T-helper 2 cell treated with Interferon-gamma antibody and Interleukin-4, amounts not matched to agents 100 ng/mL and 5 ng/mL, for 36 hours (primary cell): ENCODE data around the gene ZNF300. TPM values are rescaled to one million over a fixed set of nuclear protein-coding genes. Genes with fewer than 3 reads are reported as not detected.

Experiments used
- intact Hi-C: fragments of 100-400 bp; cut with micrococcal nuclease; formaldehyde crosslinking; loops from one replicate; pipeline ENCODE4 v1.15.1; 2023
- total RNA-seq: library from RNA; stranded (reverse); gene quantifications from 2 replicates; pipeline ENCODE4 v1.2.3, GENCODE V29; 2022

ZNF300 gene
- total RNA-seq, 1 donor from 2014 or later, result 0.61 TPM

DNA sequence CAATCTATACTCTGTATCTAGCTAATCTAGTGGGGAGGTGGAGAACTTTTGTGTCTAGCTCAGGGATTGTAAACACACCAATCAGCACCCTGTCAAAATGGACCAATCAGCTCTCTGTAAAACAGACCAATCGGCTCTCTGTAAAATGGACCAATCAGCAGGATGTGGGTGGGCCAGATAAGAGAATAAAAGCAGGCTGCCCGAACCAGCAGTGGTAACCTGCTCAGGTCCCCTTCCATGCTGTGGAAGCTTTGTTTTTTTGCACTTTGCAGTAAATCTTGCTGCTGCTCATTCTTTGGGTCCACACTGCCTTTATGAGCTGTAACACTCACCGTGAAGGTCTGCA, 58.5 kb downstream of the ZNF300 start, which contains the start of gene IRGM:
TSS of gene IRGM (plus strand) at position 214 of the 346 bp plus-strand sequence. CDS start 1,603 bp downstream, outside the sequence.
- intact Hi-C loops, result loop anchor here (2.0 to 5.0 kb wide), 5 partner anchors 63 to 395 kb away; no protein-coding TSS in a partner anchor

DNA sequence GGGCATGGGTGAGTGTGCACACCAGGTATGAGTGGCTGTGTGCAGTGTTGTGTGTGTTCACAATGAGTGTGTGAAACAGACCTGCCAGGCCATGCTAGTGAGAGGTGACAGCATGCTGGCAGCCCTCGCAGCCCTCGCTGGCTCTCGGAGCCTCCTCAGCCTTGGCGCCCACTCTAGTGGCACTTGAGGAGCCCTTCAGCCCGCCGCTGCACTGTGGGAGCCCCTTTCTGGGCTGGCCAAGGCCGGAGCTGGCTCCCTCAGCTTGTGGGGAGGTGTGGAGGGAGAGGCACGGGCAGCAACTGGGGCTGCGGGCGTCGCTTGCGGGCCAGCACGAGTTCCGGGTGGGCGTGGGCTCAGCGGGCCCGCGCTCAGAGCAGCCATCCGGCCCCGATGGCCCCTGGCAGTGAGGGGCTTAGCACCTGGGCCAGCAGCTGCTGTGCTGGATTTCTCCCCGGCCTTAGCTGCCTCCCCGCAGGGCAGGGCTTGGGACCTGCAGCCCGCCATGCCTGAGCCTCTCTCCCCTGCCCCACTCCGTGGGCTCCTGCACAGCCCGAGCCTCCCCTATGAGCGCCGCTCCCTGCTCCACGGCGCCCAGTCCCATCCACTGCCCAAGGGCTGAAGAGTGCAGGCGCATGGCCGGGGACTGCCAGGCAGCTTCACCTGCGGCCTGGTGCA, 59.5 kb downstream of the ZNF300 start:
- intact Hi-C loops, result loop anchor here (5.0 kb wide), 2 partner anchors 123 to 188 kb away; no protein-coding TSS in a partner anchor

Other genes starting within 250 kb of the ZNF300 start
- gene MYOZ3, start 243.7 kb downstream of the ZNF300 start, total RNA-seq, result 0.07 TPM in 1 of 2 replicates, not detected in the other
- 66.0 and 70.4 TPM in 2 replicates for gene RBM22, start 203.9 kb downstream of the ZNF300 start, total RNA-seq
- 40.6 and 42.0 TPM in 2 replicates for gene DCTN4, start 146.0 kb downstream of the ZNF300 start, total RNA-seq
- 20.4 TPM in 2 replicates for gene SMIM3, start 126.2 kb downstream of the ZNF300 start, total RNA-seq
- gene IRGM, start 58.5 kb downstream of the ZNF300 start, total RNA-seq, result 3.5 and 4.2 TPM in 2 replicates
- not detected in 2 replicates for gene GPX3, start 115.6 kb upstream of the ZNF300 start, total RNA-seq
- gene TNIP1, start 176.1 kb upstream of the ZNF300 start, total RNA-seq, result 150 TPM in 2 replicates